OCI-LY1 (cell line): ENCODE results near the gene OR10A7.
"Not testable (repeated sequence)": the region's sequence is repeated elsewhere in the genome, so short reads cannot be mapped to it uniquely, and the experiment has no call there.

Experiments
- H2AFZ ChIP-seq: fragments of 200-600 bp; sonication (generic), shearing (Covaris generic); 2 replicates; pipeline ENCODE4 v1.6.0; 2014; ENCODE audit warnings: antibody characterized with exemption, mild to moderate bottlenecking, low read length
- H3F3A ChIP-seq: fragments of 200-600 bp; sonication (generic), shearing (Covaris generic); 2 replicates; pipeline ENCODE4 v1.6.0; 2014; ENCODE audit warnings: mild to moderate bottlenecking, antibody characterized with exemption, low read length, moderate library complexity; ENCODE audit not compliant: insufficient read depth
- H3K27ac ChIP-seq: fragments of 200-600 bp; sonication (generic); 2 replicates; pipeline ENCODE4 v1.5.1; 2014; ENCODE audit warnings: low read length, mixed run types, mild to moderate bottlenecking, low read depth; ENCODE audit not compliant: poor library complexity, severe bottlenecking
- H3K27me3 ChIP-seq: fragments of 200-600 bp; sonication (generic); 2 replicates; pipeline ENCODE4 v1.6.0; 2014; ENCODE audit warnings: antibody characterized with exemption, mild to moderate bottlenecking, low read length, moderate library complexity; ENCODE audit not compliant: insufficient read depth
- H3K36me3 ChIP-seq: fragments of 200-600 bp; sonication (generic); 2 replicates; pipeline ENCODE4 v1.6.1; 2014; ENCODE audit warnings: mild to moderate bottlenecking, antibody characterized with exemption, low read length, moderate library complexity, mixed read lengths; ENCODE audit not compliant: insufficient read depth
- H3K4me1 ChIP-seq: fragments of 200-600 bp; sonication (generic); 2 replicates; pipeline ENCODE4 v1.5.1; 2014; ENCODE audit warnings: mild to moderate bottlenecking, low read length, moderate library complexity; ENCODE audit not compliant: insufficient read depth, severe bottlenecking
- H3K4me2 ChIP-seq: fragments of 200-600 bp; sonication (generic), shearing (Covaris generic); 2 replicates; pipeline ENCODE4 v1.6.1; 2014; ENCODE audit warnings: low read length
- H3K4me3 ChIP-seq: fragments of 200-600 bp; sonication (generic); 2 replicates; pipeline ENCODE4 v1.5.1; 2014; ENCODE audit warnings: low read length, low read depth, mild to moderate bottlenecking, mixed read lengths; ENCODE audit not compliant: poor library complexity, severe bottlenecking
- H3K79me2 ChIP-seq: fragments of 200-600 bp; shearing (Covaris generic); 2 replicates; pipeline ENCODE4 v1.6.1; 2016; ENCODE audit warnings: mixed run types, low read length, mixed read lengths; ENCODE audit not compliant: insufficient read depth
- H3K9ac ChIP-seq: fragments of 200-600 bp; sonication (generic), shearing (Covaris generic); 2 replicates; pipeline ENCODE4 v1.6.1; 2014; ENCODE audit warnings: mild to moderate bottlenecking, low read length, mixed read lengths
- H3K9me2 ChIP-seq: fragments of 200-600 bp; sonication (generic), shearing (Covaris generic); 2 replicates; pipeline ENCODE4 v1.6.1; 2014; ENCODE audit warnings: low read depth, mild to moderate bottlenecking, low read length, mixed read lengths
- H3K9me3 ChIP-seq: fragments of 200-600 bp; shearing (Covaris generic); 2 replicates; pipeline ENCODE4 v1.6.1; 2014; ENCODE audit warnings: low read length, mixed read lengths
- H4K20me1 ChIP-seq: fragments of 200-600 bp; sonication (generic), shearing (Covaris generic); 2 replicates; pipeline ENCODE4 v1.6.0; 2016; ENCODE audit warnings: mild to moderate bottlenecking, low read length; ENCODE audit not compliant: insufficient read depth
- CTCF ChIP-seq: fragments of 200-600 bp; sonication (generic), shearing (Covaris generic); IDR thresholded peaks from 2 replicates; pipeline ENCODE4 v1.5.1; 2017; ENCODE audit warnings: mild to moderate bottlenecking, antibody characterized with exemption, low read length, moderate library complexity, mixed read lengths
- EZH2 ChIP-seq: fragments of 200-600 bp; sonication (generic), shearing (Covaris generic); IDR thresholded peaks from 2 replicates; pipeline ENCODE4 v1.8.0; 2017; ENCODE audit warnings: borderline replicate concordance, mixed run types, mild to moderate bottlenecking, antibody characterized with exemption, low read length, moderate library complexity, mixed read lengths

OR10A7 gene

GRCh38 chr12:55220725-55221124, at the start of gene OR10A7:
TSS of gene OR10A7 (plus strand) at chr12:55221025. CDS start at chr12:55221025, 0 bp downstream.
- Histone ChIP-seq H3F3A (no peaks in the 10 kb centered on the region), H3K79me2 (no peaks in the 10 kb centered on the region), H2AFZ (no peak within 1 kb of the TSS), H3K4me3 (no peak within 1 kb of the TSS), H3K4me2 (no peak within 1 kb of the TSS), H3K27ac (no peak within 1 kb of the TSS), H3K9me2 (no peaks in the 10 kb centered on the region), H3K9me3 (no peaks in the 10 kb centered on the region), H3K9ac (no peak within 1 kb of the TSS), H3K36me3 (no peaks in the 10 kb centered on the region), H4K20me1 (no peaks in the 10 kb centered on the region), H3K4me1 (no peaks in the 10 kb centered on the region), H3K27me3 (no peaks in the 10 kb centered on the region)
- no peak for TF ChIP-seq EZH2
- no peak for TF ChIP-seq CTCF

GRCh38 chr12:55171445-55171844, 49.4 kb upstream of the OR10A7 start:
- Histone ChIP-seq H3K9me3 (no peaks in the 10 kb centered on the region), H3K4me1 (no peaks in the 10 kb centered on the region), H2AFZ (no peak overlapping the region), H3K9me2 (no peaks in the 10 kb centered on the region), H3K4me2 (no peak overlapping the region), H3K36me3 (no peaks in the 10 kb centered on the region), H3K27ac (no peak overlapping the region), H3K79me2 (no peaks in the 10 kb centered on the region), H3K9ac (no peak overlapping the region), H3K4me3 (no peak overlapping the region), H3K27me3 (no peaks in the 10 kb centered on the region), H3F3A (no peaks in the 10 kb centered on the region), H4K20me1 (no peaks in the 10 kb centered on the region)
- no peak for TF ChIP-seq EZH2
- TF ChIP-seq CTCF: no peak

GRCh38 chr12:55171846-55172245, 49.0 kb upstream of the OR10A7 start:
- H3K9me3 ChIP-seq, H3K4me1 ChIP-seq, H3K79me2 ChIP-seq, H3K9ac ChIP-seq, H3K36me3 ChIP-seq, H3F3A ChIP-seq, H3K4me2 ChIP-seq, H3K9me2 ChIP-seq, H3K27ac ChIP-seq, H3K4me3 ChIP-seq, H2AFZ ChIP-seq, H4K20me1 ChIP-seq, H3K27me3 ChIP-seq: not testable (repeated sequence)

GRCh38 chr12:55172686-55173085, 48.1 kb upstream of the OR10A7 start:
- no peaks in the 10 kb centered on the region for H3F3A ChIP-seq
- no peak overlapping the region for H2AFZ ChIP-seq
- no peaks in the 10 kb centered on the region for H3K4me1 ChIP-seq

More at GRCh38 chr12:55172686-55173085, 48.1 kb upstream of the OR10A7 start:
- Histone ChIP-seq H3K9me2 (no peaks in the 10 kb centered on the region), H3K27ac (no peak overlapping the region), H3K4me2 (no peak overlapping the region), H3K27me3 (no peaks in the 10 kb centered on the region), H4K20me1 (no peaks in the 10 kb centered on the region), H3K4me3 (no peak overlapping the region), H3K36me3 (no peaks in the 10 kb centered on the region), H3K9ac (no peak overlapping the region), H3K9me3 (no peaks in the 10 kb centered on the region), H3K79me2 (no peaks in the 10 kb centered on the region)
- TF ChIP-seq CTCF (no peak), EZH2 (no peak)
